Lower lobe of right lung (tissue), 2 donors: ENCODE measurements around the gene HTR3E. TPM values are rescaled to one million over a fixed set of nuclear protein-coding genes. Genes with fewer than 3 reads are reported as not detected.
"Not testable (repeated sequence)": the region's sequence is repeated elsewhere in the genome, so short reads cannot be mapped to it uniquely, and the experiment has no call there.

Source experiments
- ATAC-seq, 2 donors: fragments of 200-7000 bp; cut with Tn5 transposase; one replicate each; pipeline ENCODE4 v1.9.1; 2020 to 2022; ENCODE audit warnings: mild to moderate bottlenecking in 2 of 2, moderate library complexity in 2 of 2
- DNase-seq: peaks from one replicate; pipeline ENCODE4 v3.0.0-alpha.2; 2020
- H3K27ac ChIP-seq: fragments of 200-600 bp; one replicate; pipeline ENCODE4 v1.8.0; 2022
- H3K27me3 ChIP-seq: fragments of 200-600 bp; one replicate; pipeline ENCODE4 v1.8.0; 2022; ENCODE audit warnings: low read depth
- H3K36me3 ChIP-seq: fragments of 200-600 bp; one replicate; pipeline ENCODE4 v1.8.0; 2022; ENCODE audit warnings: mild to moderate bottlenecking
- H3K4me1 ChIP-seq: fragments of 200-600 bp; one replicate; pipeline ENCODE4 v1.8.0; 2022
- H3K4me3 ChIP-seq: fragments of 200-600 bp; one replicate; pipeline ENCODE4 v1.8.0; 2022; ENCODE audit warnings: mild to moderate bottlenecking
- H3K9me3 ChIP-seq: fragments of 200-600 bp; one replicate; pipeline ENCODE4 v1.8.0; 2022
- intact Hi-C: fragments of 100-400 bp; cut with DNase I; formaldehyde crosslinking; loops from one replicate; pipeline ENCODE4 v1.11.0; 2022
- total RNA-seq: library from RNA; stranded (reverse); fragmentation: NEBNext Ultra II Directional; extraction: Animal tissue kit (Norgen Biotek cat#: 25700); gene quantifications from one replicate; pipeline ENCODE4 v1.2.1, GENCODE V29; 2021
- TF ChIP-seq, protein P1 (sequence below): fragments of 200-600 bp; IDR thresholded peaks from one replicate; pipeline ENCODE4 v1.8.0; 2022; ENCODE audit warnings: antibody characterized with exemption, mild to moderate bottlenecking
- donor health status: DM: no; HTN: yes; CAD: no; lungs with severe emphysema.

The HTR3E gene
- total RNA-seq, 1 donor from 2014 or later: not detected

DNA sequence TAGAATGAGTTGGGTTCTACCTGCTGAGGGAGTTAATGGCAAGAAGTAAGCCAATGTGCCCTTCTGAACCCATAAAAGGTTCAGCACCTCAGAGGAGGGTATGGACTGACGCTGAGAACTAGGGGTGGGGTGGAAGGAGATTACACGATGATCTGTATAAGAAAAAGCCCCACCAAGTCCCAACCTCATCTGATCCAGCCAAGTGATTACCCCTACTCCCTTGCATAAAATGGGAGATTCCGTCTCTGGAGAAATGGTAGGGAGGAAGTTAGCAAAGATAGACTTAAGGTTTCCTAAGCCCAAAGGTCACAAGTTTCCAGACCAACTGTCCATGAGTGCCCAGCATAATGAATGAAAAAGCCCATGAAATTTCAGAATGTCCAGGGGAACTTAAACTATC is 51.2 kb downstream of the HTR3E start:
- ATAC-seq (no peak), DNase-seq (no peak)
- Histone ChIP-seq H3K27me3 (no peaks in the 10 kb centered on the region), H3K27ac (no peak overlapping the region), H3K4me3 (no peak overlapping the region), H3K9me3 (no peaks in the 10 kb centered on the region), H3K4me1 (no peaks in the 10 kb centered on the region), H3K36me3 (peaks cover 38% of the 10 kb centered on the region)
- intact Hi-C loops: no loop called here
- TF ChIP-seq, protein P1, sequence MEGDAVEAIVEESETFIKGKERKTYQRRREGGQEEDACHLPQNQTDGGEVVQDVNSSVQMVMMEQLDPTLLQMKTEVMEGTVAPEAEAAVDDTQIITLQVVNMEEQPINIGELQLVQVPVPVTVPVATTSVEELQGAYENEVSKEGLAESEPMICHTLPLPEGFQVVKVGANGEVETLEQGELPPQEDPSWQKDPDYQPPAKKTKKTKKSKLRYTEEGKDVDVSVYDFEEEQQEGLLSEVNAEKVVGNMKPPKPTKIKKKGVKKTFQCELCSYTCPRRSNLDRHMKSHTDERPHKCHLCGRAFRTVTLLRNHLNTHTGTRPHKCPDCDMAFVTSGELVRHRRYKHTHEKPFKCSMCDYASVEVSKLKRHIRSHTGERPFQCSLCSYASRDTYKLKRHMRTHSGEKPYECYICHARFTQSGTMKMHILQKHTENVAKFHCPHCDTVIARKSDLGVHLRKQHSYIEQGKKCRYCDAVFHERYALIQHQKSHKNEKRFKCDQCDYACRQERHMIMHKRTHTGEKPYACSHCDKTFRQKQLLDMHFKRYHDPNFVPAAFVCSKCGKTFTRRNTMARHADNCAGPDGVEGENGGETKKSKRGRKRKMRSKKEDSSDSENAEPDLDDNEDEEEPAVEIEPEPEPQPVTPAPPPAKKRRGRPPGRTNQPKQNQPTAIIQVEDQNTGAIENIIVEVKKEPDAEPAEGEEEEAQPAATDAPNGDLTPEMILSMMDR: no peak

DNA sequence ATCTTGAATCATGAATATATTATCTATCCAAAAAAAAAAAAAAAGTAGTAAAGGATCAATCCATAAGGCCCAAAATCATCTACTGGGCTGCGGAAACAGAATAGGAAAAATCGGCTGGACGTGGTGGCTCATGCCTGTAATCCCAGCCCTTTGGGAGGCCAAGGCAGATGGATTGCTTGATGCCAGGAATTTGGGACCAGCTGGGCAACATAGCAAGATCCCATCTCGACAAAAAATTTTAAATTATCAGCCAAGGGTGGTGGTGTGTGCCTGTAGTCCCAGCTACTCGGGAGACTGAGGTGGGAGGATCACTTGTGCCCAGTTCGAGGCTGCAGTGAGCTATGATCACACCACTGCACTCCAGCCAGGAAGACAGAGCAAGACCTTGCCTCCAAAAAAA is 52.3 kb downstream of the HTR3E start:
- Histone ChIP-seq H3K27me3 (no peaks in the 10 kb centered on the region), H3K4me3 (no peak overlapping the region), H3K9me3 (no peaks in the 10 kb centered on the region), H3K27ac (no peak overlapping the region), H3K36me3 (peaks cover 27% of the 10 kb centered on the region), H3K4me1 (no peaks in the 10 kb centered on the region)
- TF ChIP-seq, protein P1: no peak
- ATAC-seq: no peak
- intact Hi-C loops: no loop called here
- DNase-seq: no peak

DNA sequence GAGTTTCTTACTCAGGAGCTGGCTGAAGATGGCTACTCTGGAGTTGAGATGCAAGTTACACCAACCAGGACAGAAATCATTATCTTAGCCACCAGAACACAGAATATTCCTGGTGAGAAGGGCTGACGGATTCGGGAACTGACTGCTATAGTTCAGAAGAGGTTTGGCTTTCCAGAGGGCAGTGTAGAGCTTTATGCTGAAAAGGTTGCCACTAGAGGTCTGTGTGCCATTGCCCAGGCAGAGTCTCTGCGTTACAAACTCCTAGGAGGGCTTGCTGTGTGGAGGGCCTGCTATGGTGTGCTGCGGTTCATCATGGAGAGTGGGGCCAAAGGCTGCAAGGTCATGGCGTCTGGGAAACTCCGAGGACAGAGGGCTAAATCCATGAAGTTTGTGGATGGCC is 52.9 kb downstream of the HTR3E start:
- H3K9me3 ChIP-seq, DNase-seq, H3K4me1 ChIP-seq, intact Hi-C loops, H3K4me3 ChIP-seq, H3K27ac ChIP-seq, H3K27me3 ChIP-seq, ATAC-seq: not testable (repeated sequence)
- H3K36me3 ChIP-seq: peaks cover 21% of the 10 kb centered on the region

DNA sequence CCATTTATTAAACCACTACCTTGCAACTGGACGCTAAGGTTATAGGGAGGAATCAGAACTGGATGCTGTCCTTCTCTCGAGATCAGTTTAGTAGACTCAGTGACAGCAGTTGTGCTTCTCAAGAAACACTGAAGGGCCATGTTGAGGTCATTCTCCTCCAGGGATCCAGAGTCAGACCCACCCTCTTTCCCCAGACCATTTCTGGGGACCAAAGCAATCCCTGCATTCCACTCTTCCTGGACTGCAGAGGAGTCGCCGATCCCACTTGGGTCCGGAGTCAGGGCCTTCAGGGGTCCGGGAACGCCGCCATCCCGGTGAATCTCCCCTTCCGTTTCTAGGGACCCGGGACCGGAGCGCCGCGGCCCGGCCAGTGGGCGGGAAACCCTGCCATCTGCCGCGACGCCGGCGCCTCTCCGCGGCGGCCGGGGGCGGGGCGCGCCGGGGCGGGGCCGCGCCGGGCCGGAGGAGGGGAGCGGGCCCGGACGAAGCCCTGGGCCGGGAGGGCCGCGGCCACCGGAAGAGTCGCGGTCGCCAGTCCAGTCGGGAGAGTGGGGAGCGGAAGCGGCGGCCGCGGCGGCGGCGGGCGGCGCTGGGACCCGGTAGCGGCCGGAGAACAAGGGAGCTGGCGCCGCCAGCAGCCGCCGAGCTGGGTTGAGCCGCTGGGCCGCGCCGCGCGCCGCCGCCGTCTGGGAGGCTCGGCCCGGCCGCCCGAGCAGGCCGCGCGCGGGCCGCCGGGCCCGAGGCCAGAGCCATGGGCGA is 58.2 kb downstream of the HTR3E start, which contains the start of gene DVL3:
Gene DVL3, plus strand, starts transcription at position 493 of the 759 bp plus-strand sequence. Its CDS starts 259 bp downstream, at position 752.
- H3K9me3 ChIP-seq: no peaks in the 10 kb centered on the region
- peaks cover 45% of the 10 kb centered on the region for H3K4me1 ChIP-seq

DNA sequence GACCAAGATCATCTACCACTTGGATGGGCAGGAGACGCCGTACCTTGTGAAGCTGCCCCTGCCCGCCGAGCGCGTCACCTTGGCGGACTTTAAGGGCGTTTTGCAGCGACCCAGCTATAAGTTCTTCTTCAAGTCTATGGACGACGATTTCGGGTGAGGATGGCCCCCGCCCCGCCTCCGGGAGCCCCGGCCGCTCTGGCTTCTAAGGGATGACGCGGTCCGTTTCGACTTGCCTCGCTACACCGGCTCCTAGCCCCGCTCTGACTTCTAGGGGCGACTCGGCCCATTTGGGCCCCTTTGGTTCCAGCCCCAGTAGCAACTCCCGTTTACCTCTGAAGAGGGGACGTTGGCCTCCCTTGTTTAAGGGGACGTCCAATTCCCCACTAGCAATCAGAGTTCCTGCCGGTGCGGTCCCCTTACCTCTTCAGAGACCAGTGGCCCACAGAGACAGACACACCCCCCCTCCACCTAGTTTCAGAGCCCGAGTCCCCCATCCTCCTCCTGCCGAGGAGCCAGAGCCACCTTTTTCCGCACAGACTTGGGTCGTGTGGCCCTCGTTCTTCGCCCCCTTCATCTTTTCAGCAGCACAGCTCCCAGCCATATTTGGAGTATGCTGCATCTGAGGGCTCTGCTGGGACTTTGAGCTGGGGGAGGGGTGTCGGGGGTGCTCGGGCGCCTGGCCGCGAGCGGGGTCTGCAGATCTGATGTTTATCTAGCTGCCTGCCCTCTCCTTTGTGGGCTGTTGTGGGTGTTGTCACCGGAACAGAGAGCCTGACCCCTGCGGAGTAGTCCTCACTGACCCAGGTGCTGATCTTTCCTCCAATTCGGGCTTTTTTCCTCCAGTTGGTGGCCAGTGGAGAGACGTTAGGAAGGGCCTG is 59.0 kb downstream of the HTR3E start:
- intact Hi-C loops: no loop called here
- Histone ChIP-seq H3K4me3 (peak overlapping the region; percentile 97), H3K9me3 (no peaks in the 10 kb centered on the region), H3K4me1 (peaks cover 53% of the 10 kb centered on the region), H3K27ac (peak overlapping the region; percentile 88), H3K36me3 (no peaks in the 10 kb centered on the region), H3K27me3 (no peaks in the 10 kb centered on the region)
- ATAC-seq: peak; percentile 35
- DNase-seq: peak; percentile 68
- TF ChIP-seq, protein P1: no peak

More for the DNA sequence above, 58.2 kb downstream of the HTR3E start, which contains the start of gene DVL3:
- Histone ChIP-seq H3K4me3 (peak within 1 kb of the TSS; percentile 97), H3K27ac (peak within 1 kb of the TSS; percentile 88), H3K36me3 (no peaks in the 10 kb centered on the region), H3K27me3 (no peaks in the 10 kb centered on the region)
- intact Hi-C loops: no loop called here
- ATAC-seq (peak; percentile 92 to 94), DNase-seq (peak; percentile 86)
- TF ChIP-seq, protein P1: no peak
